ENCODE data around the gene HIRA.

HIRA gene

GRCh38 chr22:19290400-19291217 lies 140.9 kb downstream of the HIRA start:
- Histone ChIP-seq H3K27me3 (no peaks in the 10 kb centered on the region), H3K9me3 (no peaks in the 10 kb centered on the region), H3K4me3 (peak overlapping the region; percentile 61 to 98), H3K27ac (peak overlapping the region; percentile 90 to 92), H3K36me3 (no peaks in the 10 kb centered on the region), H3K4me1 (peaks cover 0 to 38% (median 22%) of the 10 kb centered on the region in 4 donors)
- no peak for DNase-seq
- no peak for TF ChIP-seq CTCF (IDR thresholded peaks at IDR 0.05)
- intact Hi-C loops (cut with DNase I; ENCODE audit: low total_unique reads), result loop anchor here (5.0 to 10.0 kb wide), 2 partner anchors 108 to 424 kb away; partner anchors contain the start of gene SEPTIN5

DNA sequence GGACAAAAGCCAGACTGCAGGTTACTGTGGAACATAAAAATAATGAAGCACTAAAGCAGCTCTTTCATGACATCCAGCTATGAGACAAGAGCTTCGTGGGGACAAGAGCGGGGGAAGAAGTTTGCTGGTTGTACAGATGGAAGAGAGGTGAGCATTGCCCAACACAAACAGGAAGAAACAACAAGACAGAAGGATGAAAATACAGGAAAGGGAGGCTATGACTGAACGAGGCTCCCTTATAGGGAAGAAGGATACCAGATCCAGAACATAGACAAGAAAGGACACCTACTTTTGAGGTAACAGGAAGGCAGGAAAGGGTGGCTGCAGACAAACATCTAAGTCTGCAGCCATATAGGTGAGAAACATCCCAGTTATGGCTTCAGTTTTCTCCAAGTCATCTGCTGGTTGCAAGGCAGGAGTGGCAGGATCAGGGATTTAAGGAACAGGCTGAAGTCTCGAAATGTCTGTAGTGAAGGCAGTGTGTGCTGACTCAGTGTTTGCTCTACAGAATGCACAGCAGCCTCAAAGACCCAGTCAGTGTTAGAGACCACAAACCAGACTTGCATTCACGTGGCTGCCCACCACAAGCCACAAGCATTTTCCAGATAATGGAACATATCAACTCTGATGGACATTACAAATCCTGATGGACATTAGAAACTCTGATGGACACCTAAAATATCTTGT lies 141.9 kb downstream of the HIRA start:
- no peak for DNase-seq
- Histone ChIP-seq H3K4me3 (peak overlapping the region in 1 of 2 donors; percentile 61), H3K27me3 (no peaks in the 10 kb centered on the region), H3K36me3 (no peaks in the 10 kb centered on the region), H3K27ac (no peak overlapping the region), H3K4me1 (peaks cover 0 to 48% (median 26%) of the 10 kb centered on the region in 4 donors), H3K9me3 (no peaks in the 10 kb centered on the region)
- TF ChIP-seq CTCF (IDR thresholded peaks at IDR 0.05), result no peak
- intact Hi-C loops (cut with DNase I; ENCODE audit: low total_unique reads), result loop anchor here (5.0 to 10.0 kb wide), 3 partner anchors 55 to 425 kb away; partner anchors contain the start of gene SEPTIN5

- no peaks in the 10 kb centered on the region for H3K36me3 ChIP-seq
- intact Hi-C loops (cut with DNase I; ENCODE audit: low total_unique reads), result loop anchor here (10.0 kb wide), 1 partner anchor 53 kb away; no protein-coding TSS in a partner anchor
- no peak overlapping the region for H3K4me3 ChIP-seq
- H3K27me3 ChIP-seq, result no peaks in the 10 kb centered on the region
- peaks cover 0 to 40% (median 26%) of the 10 kb centered on the region in 4 donors for H3K4me1 ChIP-seq
- no peaks in the 10 kb centered on the region for H3K9me3 ChIP-seq
- H3K27ac ChIP-seq, result no peak overlapping the region
- no peak for DNase-seq
- no peak for TF ChIP-seq CTCF (IDR thresholded peaks at IDR 0.05)
Observed at GRCh38 chr22:19287889-19288288, 143.6 kb downstream of the HIRA start.

GRCh38 chr22:19287076-19287707 lies 144.3 kb downstream of the HIRA start:
- Histone ChIP-seq H3K9me3 (no peaks in the 10 kb centered on the region), H3K4me3 (no peak overlapping the region), H3K27ac (no peak overlapping the region), H3K27me3 (no peaks in the 10 kb centered on the region), H3K36me3 (no peaks in the 10 kb centered on the region), H3K4me1 (peaks cover 0 to 35% (median 20%) of the 10 kb centered on the region in 4 donors)
- DNase-seq, result no peak
- intact Hi-C loops (cut with DNase I; ENCODE audit: low total_unique reads), result loop anchor here (10.0 kb wide), 1 partner anchor 52 kb away; no protein-coding TSS in a partner anchor
- no peak for TF ChIP-seq CTCF (IDR thresholded peaks at IDR 0.05)

- no peaks in the 10 kb centered on the region for H3K27me3 ChIP-seq
- no peak overlapping the region for H3K4me3 ChIP-seq
- no peaks in the 10 kb centered on the region for H3K9me3 ChIP-seq
- DNase-seq, result no peak
- H3K36me3 ChIP-seq, result no peaks in the 10 kb centered on the region
- intact Hi-C loops (cut with DNase I; ENCODE audit: low total_unique reads), result loop anchor here (10.0 kb wide), 1 partner anchor 51 kb away; no protein-coding TSS in a partner anchor
- H3K4me1 ChIP-seq, result peaks cover 0 to 34% (median 17%) of the 10 kb centered on the region in 4 donors
- TF ChIP-seq CTCF (IDR thresholded peaks at IDR 0.05), result no peak
- H3K27ac ChIP-seq, result peak overlapping the region; percentile 23 to 39
Observed at GRCh38 chr22:19285831-19286230, 145.7 kb downstream of the HIRA start.

Measured in tibial artery (tissue), 4 donors.